A673 (cell line): ENCODE data around the gene PDE4DIP.
"Not testable (repeated sequence)": the region's sequence is repeated elsewhere in the genome, so short reads cannot be mapped to it uniquely, and the experiment has no call there.

Experiments
- CTCF ChIP-seq: fragments of 300-800, 200-600 bp; sonication (generic); conservative IDR thresholded peaks from 2 replicates; pipeline ENCODE4 v1.5.1; 2017; ENCODE audit warnings: low read depth, mild to moderate bottlenecking, antibody characterized with exemption, low read length, moderate library complexity, mixed read lengths
- EZH2 ChIP-seq: fragments of 200-600 bp; sonication (generic); IDR thresholded peaks from 2 replicates; pipeline ENCODE4 v1.6.1; 2017; ENCODE audit warnings: borderline replicate concordance, low read depth, mild to moderate bottlenecking, mixed read lengths, antibody characterized with exemption, low read length; ENCODE audit not compliant: poor library complexity, severe bottlenecking

- TF ChIP-seq CTCF, EZH2: not testable (repeated sequence)
These were observed 220.4 kb downstream of the PDE4DIP start for GRCh38 chr1:149064611-149065010.
